ENCODE measurements around the gene DNALI1.
A peak's percentile ranks its signal among the peaks of the same experiment; 100 is the strongest.
"Not testable (repeated sequence)": the region's sequence is repeated elsewhere in the genome, so short reads cannot be mapped to it uniquely, and the experiment has no call there.

Gene DNALI1

DNA sequence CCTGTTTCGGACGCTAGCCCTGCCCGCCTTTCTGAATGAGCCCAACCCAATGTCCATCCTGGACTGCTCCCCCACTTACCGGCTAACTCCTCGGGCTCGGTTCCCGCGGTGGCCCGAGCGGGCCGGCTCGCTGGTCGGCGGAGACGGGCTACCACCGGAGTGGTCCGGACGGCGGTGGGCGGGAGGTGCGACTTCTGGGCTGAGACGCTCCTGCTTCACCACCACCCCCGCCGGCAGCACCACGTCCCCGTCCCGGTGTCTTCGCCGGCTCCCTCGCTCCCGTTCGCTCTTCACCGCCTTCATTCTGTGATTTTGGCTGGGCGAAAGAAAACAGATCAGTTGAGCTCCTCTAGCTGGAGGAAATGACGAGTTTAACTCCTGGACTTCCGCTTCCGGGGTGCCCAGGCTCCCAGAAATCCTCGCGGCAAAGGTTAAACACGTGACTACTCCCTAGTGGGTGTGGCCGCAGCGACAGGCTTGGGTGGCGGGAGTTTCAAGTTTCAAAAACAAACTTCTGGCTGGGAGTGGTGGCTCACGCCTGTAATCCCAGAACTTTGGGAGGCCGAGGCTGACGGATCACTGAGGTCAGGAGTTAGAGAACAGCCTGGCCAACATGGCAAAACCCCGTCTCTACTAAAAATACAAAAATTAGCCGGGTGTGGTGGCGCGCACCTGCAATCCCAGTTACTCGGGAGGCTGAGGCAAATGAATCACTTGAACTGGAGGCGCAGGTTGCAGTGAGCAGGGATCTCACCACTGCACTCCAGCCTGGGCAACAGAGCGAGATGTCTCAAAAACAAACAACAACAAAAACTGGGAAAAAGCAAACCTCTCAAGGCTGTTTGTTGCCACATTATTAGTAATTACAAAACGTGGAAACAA is 2.6 kb upstream of the DNALI1 start, which contains the start of gene SNIP1:
Gene SNIP1 (minus strand): TSS at position 367 of the 882 bp plus-strand sequence. CDS start 64 bp downstream, at position 303.
- FAIRE-seq (no peak), DNase-seq (ENCODE audit: insufficient read length, low spot score) (peak; percentile 92)

DNA sequence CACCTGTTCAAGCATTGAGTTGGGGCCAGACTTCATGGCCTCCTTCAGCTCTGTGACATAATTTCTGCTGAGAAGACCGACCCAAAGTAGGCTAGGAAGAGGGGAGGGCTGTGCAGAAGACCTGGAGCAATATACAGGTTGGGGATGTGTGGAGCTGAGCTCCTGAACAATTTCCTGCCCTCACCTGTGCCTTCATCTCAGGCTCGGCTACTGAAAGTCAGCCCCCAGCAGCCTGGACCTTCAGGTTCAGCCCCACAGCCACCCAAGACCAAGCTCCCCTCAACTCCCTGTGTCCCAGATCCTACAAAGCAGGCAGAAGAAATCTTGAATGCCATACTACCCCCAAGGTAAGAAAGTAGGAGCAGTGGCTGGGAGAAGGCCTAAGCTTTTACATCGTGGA is 662 bp downstream of the DNALI1 start:
- no peak for FAIRE-seq
- DNase-seq (ENCODE audit: insufficient read length, low spot score) = no peak

DNA sequence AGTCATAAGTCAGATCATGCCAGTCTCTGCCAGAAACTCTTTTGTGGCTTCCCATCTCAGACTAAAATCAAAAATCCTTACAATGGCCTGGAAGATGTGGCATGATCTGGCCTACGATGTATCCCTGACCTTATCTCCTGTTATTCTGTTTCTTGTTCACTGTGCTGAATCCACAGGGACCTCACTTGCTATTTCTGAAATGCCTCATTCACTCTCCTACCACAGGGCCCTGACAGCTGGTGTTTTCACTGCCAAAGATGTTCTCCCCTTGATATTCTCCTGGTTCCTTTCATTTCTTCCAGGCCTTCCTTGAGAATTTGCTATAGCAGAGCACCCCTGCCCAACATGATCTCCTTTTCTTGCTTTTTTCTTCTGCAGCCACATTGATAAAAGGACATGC is 1.7 kb downstream of the DNALI1 start:
- DNase-seq (ENCODE audit: insufficient read length, low spot score) = no peak
- no peak for FAIRE-seq

DNA sequence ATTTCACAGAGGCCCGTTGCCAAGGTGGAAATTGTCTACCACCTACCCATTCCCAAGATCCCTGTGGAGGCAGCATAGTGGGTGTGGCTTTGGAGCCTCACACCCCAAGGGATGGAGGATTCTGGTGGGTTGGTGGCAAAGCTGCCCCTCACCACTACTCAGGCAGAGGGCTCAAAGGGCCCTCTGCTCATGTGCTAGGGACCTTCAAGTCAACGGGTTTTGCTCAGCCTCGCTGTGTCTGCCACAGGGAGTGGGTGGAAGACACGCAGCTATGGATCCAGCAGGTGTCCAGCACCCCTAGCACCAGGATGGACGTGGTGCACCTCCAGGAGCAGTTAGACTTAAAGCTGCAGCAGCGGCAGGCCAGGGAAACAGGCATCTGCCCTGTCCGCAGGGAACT is 2.3 kb downstream of the DNALI1 start:
- DNase-seq (ENCODE audit: insufficient read length, low spot score) = no peak
- FAIRE-seq = no peak

DNA sequence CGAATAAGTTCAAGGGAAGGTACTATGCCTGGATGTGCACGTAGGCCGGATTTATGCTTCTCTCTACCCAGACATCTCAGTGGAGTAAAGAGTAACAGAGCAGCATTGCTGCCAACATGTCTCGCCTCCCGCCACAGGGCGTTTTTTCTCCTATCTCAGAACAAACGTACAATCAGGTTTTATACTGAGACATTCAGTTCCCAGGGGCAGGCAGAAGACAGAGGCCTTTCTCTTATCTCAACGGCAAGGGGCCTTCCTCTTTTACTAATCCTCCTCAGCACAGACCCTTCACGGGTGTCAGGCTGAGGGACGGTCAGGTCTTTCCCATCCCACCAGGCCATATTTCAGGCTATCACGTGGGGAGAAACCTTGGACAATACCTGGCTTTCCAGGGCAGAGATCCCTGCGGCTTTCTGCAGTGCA is 3.2 kb downstream of the DNALI1 start:
- FAIRE-seq; DNase-seq (ENCODE audit: insufficient read length, low spot score): not testable (repeated sequence)

DNA sequence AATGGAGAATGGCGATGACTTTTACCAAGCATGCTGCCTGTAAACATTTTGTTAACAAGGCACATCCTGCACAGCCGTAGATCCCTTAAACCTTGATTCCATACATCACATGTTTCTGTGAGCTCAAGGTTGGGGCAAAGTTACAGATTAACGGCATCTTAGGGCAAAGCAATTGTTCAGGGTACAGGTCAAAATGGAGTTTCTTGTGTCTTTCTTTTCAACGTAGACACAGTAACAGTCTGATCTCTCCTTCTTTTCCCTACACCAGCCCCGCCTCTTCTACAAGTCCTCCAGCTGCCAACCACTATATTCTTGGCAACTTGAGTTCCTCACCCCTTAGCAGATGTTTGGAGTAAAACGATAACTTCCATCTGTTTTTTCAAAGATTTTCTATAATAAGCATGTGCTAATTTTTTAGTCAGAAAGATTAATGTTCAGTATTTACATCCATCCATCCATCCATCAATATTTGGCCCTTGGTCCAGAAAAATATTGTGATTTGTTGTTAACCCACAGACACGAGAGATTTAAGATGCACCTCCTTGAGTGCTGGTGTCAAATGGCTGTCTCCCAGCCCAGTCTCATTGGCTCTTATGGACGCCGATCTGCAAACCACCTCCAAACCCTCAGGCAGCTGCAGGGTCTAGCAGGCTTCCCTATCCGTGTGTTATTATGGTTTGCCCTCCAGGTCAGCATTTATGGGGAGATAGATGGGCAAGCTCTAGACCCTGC is 3.8 kb downstream of the DNALI1 start:
- no peak for FAIRE-seq
- no peak for DNase-seq (ENCODE audit: insufficient read length, low spot score)

DNA sequence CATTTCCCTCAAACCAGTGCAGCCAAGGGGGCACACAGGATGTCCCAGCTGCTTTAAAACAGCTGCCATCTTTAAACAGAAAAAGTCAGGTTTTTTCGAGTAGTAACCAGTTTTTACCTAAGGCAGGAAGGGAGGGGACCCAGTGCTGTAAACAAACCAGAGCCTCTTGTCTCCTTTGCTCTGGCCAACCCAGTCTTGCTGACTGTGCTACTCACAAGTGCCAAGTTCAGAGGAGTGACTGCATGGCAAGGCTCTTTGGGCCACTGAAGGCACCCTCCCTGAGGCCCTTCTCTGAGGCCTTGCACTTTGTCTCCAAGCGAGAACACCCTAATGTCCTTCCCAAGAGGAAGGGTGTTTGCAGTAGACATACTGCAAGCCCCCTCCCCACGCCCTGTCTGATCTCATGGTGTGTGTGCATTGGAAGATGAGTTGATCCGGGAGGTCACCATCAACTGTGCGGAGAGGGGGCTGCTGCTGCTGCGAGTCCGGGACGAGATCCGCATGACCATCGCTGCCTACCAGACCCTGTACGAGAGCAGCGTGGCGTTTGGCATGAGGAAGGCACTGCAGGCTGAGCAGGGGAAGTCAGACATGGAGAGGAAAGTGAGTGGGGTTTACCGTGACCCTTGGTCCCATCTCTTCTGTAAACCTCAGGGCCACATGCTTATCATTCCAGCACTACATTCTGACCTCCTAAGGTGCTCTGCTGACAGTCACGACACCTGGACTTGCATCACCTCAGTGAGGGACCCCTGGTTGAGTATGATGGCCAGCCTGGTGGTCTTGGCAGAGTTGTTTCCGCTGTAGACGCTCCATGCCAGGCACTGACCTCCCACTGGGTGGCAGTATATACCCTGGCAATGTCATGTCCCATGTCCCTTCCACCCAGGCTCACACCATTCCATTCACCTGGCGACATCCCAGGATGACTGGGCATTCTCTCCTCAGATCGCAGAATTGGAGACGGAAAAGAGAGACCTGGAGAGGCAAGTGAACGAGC is 4.7 kb downstream of the DNALI1 start:
- DNase-seq (ENCODE audit: insufficient read length, low spot score) (peak; percentile 66), FAIRE-seq (peak; percentile 88)

DNA sequence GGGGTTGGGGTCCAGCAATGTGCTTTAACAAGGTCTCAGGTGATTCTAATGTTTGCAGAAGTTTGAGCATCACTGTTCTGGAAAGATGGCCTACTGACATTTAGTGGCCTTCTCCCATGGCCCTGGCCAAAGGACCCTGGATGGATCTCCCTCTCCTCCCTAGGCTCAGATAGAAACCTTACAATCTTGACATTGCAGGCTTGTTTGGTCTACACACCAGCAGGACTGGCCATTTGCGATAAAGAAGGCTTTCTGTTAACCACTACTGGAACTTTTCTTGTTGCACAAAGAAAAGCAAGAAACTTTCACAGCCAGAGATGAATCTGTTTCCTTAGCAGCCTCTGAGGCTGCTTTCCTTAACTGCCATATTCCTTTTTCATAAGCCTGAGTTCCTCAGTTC is 6.2 kb downstream of the DNALI1 start:
- no peak for FAIRE-seq

DNA sequence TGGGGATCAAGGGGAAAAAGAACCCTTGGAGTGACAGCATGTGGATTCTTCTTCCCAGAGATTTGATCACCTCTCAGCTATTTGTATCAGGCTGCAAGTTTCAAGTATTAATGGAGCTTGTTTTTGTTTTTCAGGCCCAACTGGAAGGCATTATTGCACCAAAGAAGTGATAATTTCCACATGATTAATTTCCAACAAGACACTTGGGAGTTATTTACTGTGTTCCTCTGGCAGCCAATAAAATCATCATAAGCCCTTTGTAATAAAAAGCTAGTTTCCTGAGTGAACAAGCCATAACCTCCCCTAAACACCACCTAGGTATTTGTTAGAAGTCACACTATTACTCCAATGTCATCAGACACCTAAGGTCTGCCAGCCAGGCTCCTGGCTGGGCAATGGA is 8.2 kb downstream of the DNALI1 start:
- no peak for DNase-seq (ENCODE audit: insufficient read length, low spot score)
- FAIRE-seq = no peak

More for the DNA sequence above, 6.2 kb downstream of the DNALI1 start:
- no peak for DNase-seq (ENCODE audit: insufficient read length, low spot score)

DNA sequence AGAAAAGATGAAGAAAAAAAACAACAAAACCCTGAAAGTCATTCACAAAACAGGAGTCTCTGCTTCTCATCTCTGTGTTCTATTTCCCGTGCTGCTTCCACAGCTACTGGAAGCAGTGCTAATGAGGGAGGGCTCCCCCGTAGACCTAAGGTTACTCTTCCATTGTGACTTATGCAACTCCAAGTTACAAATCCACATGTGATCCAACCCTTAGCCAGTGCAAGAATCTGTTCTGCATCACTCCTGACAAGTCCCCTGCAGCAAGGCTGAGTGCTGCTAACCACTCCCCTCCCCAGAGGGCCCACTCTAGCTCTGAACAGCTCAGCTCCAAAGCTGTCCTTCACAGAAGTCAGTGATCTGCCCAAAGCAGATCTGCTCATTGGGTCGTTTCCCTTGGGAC is 10.3 kb downstream of the DNALI1 start:
- no peak for FAIRE-seq
- DNase-seq (ENCODE audit: insufficient read length, low spot score) = no peak

DNA sequence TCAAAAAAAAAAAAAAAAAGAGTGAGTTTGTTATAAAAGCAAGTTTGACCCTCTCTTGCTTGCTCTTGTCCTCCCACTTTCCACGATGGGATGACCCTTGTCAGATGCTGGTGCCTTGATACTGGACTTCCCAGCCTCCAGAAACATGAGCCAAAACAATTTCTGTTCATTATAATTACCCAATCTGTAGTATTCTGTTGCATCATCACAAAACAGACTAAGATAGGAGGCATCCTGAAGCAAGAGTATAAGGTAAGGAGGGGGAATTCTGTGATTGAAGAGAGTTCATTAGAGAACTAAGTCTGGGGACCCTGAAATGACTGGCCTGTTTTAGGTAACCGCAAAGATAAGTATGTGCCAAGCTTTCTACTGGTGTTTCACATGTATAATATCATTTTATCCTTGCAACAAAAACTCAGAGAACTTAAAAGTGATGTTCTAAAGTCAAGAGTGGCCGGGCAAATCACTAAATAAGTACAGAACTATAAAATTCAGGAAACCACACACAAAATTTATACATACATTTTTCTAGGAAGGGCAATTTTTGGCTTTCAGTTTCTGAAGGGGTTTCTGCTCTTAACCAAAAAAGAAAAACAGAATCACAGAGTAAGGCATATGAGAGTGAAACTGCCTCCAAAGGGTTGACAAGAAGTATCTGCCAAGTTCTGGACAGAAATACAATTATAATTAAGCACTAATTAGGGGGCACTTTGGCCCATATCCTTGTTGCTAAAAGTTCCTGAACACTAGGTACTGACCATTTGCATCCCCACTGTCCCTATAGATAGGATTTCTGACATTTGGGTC is 14.0 kb downstream of the DNALI1 start:
- no peak for FAIRE-seq
- DNase-seq (ENCODE audit: insufficient read length, low spot score) = no peak

DNA sequence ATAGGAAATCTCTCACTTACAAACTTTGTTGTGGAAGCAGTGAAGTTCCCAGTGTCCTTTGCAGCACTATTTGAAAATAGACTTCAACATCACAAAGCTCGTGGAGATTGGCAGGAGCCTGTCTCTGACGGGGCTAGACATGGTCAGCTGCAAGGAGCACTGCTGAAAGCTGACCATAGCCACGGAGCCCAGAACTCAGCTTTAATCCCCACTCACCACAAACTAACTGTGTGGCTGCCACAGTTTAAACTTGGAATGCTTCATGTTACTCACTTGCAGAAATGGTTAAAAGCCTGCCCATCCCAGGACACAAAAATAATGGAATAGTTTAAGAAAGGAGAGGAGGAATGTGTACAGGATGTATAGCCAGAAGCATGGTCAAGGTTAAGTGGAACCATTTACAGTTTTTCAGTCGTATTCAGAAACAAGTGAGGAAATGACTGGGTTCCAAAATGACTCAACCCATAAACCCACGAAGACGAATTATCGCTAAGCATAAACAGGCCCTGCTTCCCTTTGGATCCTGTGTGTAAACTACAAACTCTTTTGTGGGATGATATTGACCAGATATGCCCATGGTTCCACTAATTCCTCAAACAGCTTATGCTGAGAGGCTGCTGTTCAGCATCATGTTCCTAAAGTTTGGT is 18.2 kb downstream of the DNALI1 start:
- DNase-seq (ENCODE audit: insufficient read length, low spot score) = no peak
- FAIRE-seq = no peak

DNA sequence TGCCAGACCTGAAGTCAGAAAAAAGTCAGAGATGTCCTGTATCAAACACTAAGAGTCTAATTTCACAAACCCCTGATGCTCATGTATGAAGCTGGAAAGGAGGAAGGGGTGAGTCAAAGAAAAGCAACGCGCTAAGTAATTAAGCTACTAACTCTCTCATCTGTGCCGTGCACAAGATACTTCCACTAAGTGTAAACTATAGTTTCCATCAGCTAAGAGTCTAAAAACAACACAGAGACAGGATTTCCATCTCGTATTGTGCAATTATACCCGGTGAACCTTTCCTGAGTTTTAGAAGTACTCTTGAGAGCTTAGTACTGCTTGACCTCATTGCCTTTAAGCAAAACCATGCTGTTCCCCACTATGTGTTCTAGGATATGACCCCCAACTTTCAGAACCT is 19.0 kb downstream of the DNALI1 start:
- FAIRE-seq = no peak
- DNase-seq (ENCODE audit: insufficient read length, low spot score) = no peak

DNA sequence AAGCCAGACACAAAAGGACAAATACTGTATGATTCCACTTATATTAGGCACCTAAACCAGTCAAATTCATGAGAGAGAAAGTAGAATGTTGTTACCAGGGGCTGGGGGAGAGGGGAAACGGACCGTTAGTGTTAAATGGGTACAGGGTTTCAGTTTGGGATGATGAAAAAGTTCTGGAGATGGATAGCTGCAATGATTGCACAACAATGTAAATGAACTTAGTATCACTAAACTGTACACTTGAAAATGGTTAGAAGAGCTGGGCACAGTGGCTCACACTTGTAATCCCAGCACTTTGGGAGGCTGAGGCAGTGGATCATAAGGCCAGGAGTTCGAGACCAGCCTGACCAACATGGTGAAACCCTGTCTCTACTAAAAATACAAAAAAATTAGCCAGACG is 27.8 kb downstream of the DNALI1 start:
- not testable (repeated sequence) for FAIRE-seq; DNase-seq (ENCODE audit: insufficient read length, low spot score)

DNA sequence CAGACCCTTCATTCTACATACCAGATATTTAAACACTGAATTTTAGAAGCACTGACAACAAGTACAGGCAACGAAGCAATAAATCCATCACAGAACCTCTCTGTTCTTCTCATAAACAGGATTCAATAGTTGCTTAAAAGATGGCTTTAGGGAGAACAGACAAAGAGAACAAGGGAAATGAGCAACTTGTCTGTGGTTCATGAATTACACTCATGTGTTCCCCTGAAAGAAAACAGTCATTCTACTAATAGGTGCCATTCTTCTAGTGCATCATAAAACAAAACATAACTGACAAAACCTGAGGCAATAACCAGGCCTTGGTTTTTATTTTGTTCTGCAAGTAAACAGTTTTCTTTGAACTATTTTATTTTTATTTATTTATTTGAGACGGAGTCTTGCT is 32.2 kb downstream of the DNALI1 start:
- DNase-seq (ENCODE audit: insufficient read length, low spot score) (no peak), FAIRE-seq (no peak)

DNA sequence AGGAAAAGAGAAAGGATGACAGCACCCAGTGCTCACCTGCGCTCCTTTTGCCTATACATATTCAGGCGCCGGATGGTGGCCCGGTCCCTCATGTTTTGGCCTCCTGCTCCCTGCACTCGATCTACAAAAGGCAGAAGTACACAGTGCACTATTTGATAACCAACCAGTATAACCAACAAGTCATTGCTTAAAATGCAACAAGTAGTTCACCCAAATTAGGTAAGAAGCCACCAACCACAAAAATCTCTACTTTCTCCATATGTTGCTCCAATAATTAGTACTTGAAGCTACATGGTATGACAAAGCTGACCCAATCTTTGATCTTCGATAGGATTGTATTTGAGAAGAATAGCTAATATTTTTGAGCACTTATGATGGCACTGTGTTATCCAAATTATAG is 37.0 kb downstream of the DNALI1 start:
- FAIRE-seq = no peak
- no peak for DNase-seq (ENCODE audit: insufficient read length, low spot score)

DNA sequence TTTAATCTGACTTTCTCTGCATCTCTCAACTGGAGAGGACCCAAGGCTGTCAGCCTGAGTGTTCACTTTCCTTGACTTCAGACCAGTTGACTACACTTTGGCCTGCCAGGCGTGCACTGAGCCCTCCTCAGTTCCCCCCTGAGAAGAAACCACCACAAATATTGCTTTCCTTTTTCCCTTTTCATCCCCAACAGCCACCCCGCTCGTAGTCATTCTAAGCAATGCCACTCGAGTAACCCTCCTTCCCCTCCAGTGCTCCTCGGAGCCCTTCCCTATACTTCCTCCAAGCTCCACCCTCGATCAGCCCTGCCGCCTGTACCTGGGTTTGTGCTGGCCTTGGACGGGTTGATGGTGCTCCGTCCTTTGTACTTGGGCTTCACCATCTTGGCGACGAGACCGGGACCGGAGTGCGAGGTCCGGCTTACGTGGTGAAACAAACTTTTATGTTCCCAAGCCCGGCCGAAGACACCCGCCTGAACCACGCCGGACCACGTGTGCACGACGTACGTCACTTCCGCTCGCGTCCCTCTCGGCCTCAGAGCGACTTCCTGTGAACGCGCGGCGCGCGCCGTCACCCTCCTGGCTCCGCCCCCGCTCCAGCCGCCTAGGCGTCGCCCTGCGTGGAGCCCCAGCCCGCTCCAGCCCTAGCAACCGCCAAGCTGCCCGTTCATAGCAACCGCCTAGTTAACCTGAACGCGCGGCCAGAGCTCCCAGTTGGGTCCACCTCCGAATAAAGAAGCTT is 38.9 kb downstream of the DNALI1 start, which contains the start of gene GNL2:
Gene GNL2 (minus strand): TSS at position 498 of the 742 bp plus-strand sequence. CDS start 115 bp downstream, at position 383.
- peak; percentile 89 for FAIRE-seq
- DNase-seq (ENCODE audit: insufficient read length, low spot score) = peak; percentile 95

DNA sequence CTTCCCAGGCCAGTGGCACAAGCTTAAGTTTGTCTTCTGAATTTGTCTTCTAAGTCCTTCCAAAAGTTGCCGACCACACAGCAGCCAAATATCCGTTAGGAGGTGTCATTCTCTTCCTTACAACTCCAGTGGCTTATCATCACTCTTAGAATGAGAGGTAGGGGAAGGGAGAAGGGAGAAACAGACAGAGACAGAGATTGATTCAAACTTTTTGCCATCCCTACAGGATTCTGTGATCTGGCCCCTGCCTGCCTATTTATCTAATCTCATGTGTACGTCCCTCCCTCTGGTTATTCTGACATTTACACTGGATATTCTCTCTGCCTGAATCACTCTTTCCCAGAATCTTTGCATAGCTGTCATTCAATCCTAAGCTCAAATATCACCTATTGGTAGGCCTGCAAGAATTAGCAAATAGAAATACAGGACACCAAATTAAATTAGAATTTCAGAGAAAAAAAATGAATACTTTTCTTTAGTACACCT is 39.5 kb downstream of the DNALI1 start:
- DNase-seq (ENCODE audit: insufficient read length, low spot score) (no peak), FAIRE-seq (no peak)
